Neuronal stem cell (in vitro differentiated cells): ENCODE measurements around the gene PTGR3.

Experiments used
- DNase-seq: peaks from one replicate; pipeline ENCODE4 v3.0.0-alpha.2; 2013; ENCODE audit warnings: low spot score
- H2AFZ ChIP-seq: one replicate; pipeline ENCODE4 v1.6.1; 2013; ENCODE audit warnings: mild to moderate bottlenecking, low read length, inconsistent platforms
- H2AK5ac ChIP-seq: 2 replicates; pipeline ENCODE4 v1.6.1; 2013; ENCODE audit warnings: low read depth, mild to moderate bottlenecking, inconsistent platforms, low read length, moderate library complexity, mixed read lengths
- H2BK120ac ChIP-seq: 2 replicates; pipeline ENCODE4 v1.6.1; 2013; ENCODE audit warnings: low read depth, mild to moderate bottlenecking, inconsistent platforms, low read length, moderate library complexity, mixed read lengths
- H2BK12ac ChIP-seq: one replicate; pipeline ENCODE4 v1.6.1; 2013; ENCODE audit warnings: low read length, inconsistent platforms
- H2BK15ac ChIP-seq: 2 replicates; pipeline ENCODE4 v1.6.1; 2013; ENCODE audit warnings: mild to moderate bottlenecking, low read length, inconsistent platforms, mixed read lengths
- H2BK5ac ChIP-seq: one replicate; pipeline ENCODE4 v1.6.1; 2013; ENCODE audit warnings: inconsistent platforms, mild to moderate bottlenecking, low read length, moderate library complexity
- H3K14ac ChIP-seq: one replicate; pipeline ENCODE4 v1.6.1; 2013; ENCODE audit warnings: low read length, inconsistent platforms
- H3K18ac ChIP-seq: 2 replicates; pipeline ENCODE4 v1.6.1; 2013; ENCODE audit warnings: low read length, inconsistent platforms
- H3K23ac ChIP-seq: 2 replicates; pipeline ENCODE4 v1.6.1; 2013; ENCODE audit warnings: low read depth, mild to moderate bottlenecking, mixed read lengths, low read length, inconsistent platforms; ENCODE audit not compliant: poor library complexity
- H3K27ac ChIP-seq: replicated peaks from 3 replicates; pipeline ENCODE4 v1.5.1; 2013; ENCODE audit warnings: low read length, inconsistent platforms
- H3K27me3 ChIP-seq, 3 experiments: 2 replicates each; pipeline ENCODE4 v1.6.1; 2013; ENCODE audit warnings: low read length in 3 of 3, mild to moderate bottlenecking in 2 of 3, inconsistent platforms in 1 of 3, low read depth in 1 of 3, mixed read lengths in 1 of 3, moderate library complexity in 1 of 3; ENCODE audit not compliant: control insufficient read depth in 3 of 3, insufficient read depth in 3 of 3
- H3K36me3 ChIP-seq, 2 donors: replicated peaks in 1 of 2; 2 replicates each; pipeline ENCODE4 v1.6.1; 2013; ENCODE audit warnings: low read length in 2 of 2; ENCODE audit not compliant: control insufficient read depth in 2 of 2, insufficient read depth in 2 of 2
- H3K4ac ChIP-seq: 2 replicates; pipeline ENCODE4 v1.6.1; 2013; ENCODE audit warnings: inconsistent platforms, mild to moderate bottlenecking, low read length, moderate library complexity
- H3K4me1 ChIP-seq, 2 donors: 1 replicate in 1 of 2; 2 replicates in 1 of 2; pipeline ENCODE4 v1.6.1; 2013; ENCODE audit warnings: low read length in 2 of 2, low read depth in 1 of 2; ENCODE audit not compliant: control insufficient read depth in 2 of 2, insufficient read depth in 1 of 2
- H3K4me2 ChIP-seq: one replicate; pipeline ENCODE4 v1.6.1; 2013; ENCODE audit warnings: mild to moderate bottlenecking, low read length, inconsistent platforms; ENCODE audit not compliant: insufficient read depth, poor library complexity, severe bottlenecking
- H3K4me3 ChIP-seq, 2 donors: 2 replicates each; pipeline ENCODE4 v1.5.1; 2013; ENCODE audit warnings: low read length in 2 of 2, mild to moderate bottlenecking in 2 of 2, inconsistent platforms in 1 of 2, moderate library complexity in 1 of 2
- H3K79me1 ChIP-seq: one replicate; pipeline ENCODE4 v1.6.1; 2013; ENCODE audit warnings: low read depth, mild to moderate bottlenecking, inconsistent platforms, low read length, moderate library complexity
- H3K9ac ChIP-seq: one replicate; pipeline ENCODE4 v1.6.1; 2013; ENCODE audit warnings: mild to moderate bottlenecking, low read depth, low read length, inconsistent platforms; ENCODE audit not compliant: poor library complexity
- H3K9me3 ChIP-seq, 2 donors: replicated peaks in 1 of 2; 2 replicates each; pipeline versions ENCODE3 to v1.6.1; 2013; ENCODE audit warnings: low read length in 2 of 2, mild to moderate bottlenecking in 2 of 2, inconsistent platforms in 1 of 2, low read depth in 1 of 2, mixed read lengths in 1 of 2, moderate library complexity in 1 of 2; ENCODE audit not compliant: control insufficient read depth in 2 of 2, insufficient read depth in 1 of 2
- H4K8ac ChIP-seq: one replicate; pipeline ENCODE4 v1.6.1; 2013; ENCODE audit warnings: low read depth, mild to moderate bottlenecking, inconsistent platforms, low read length, moderate library complexity
- H4K91ac ChIP-seq: one replicate; pipeline ENCODE4 v1.6.1; 2013; ENCODE audit warnings: low read length, low read depth, mild to moderate bottlenecking, inconsistent platforms; ENCODE audit not compliant: poor library complexity
- WGBS, 2 donors: extraction: QIAGEN DNeasy Blood & Tissue Kit; methylation state at CpG; one replicate each; pipeline ENCODE4 v1.1.7; 2013; ENCODE audit warnings: missing lambda C conversion rate in 2 of 2, mixed read lengths in 1 of 2; ENCODE audit not compliant: insufficient read length in 2 of 2, insufficient replicate concordance in 1 of 2; ENCODE audit errors: extremely low coverage in 2 of 2; 5-methylcytosine and 5-hydroxymethylcytosine counted together

Gene PTGR3

GRCh38 chr18:75218065-75218923, 9.4 kb upstream of the PTGR3 start:
- Histone ChIP-seq H3K27me3 (peaks cover 0 to 2% (median 0%) of the 10 kb centered on the region in 3 experiments), H2BK12ac (no peak overlapping the region), H2AFZ (no peak overlapping the region), H3K14ac (no peak overlapping the region), H4K91ac (no peak overlapping the region), H2BK15ac (no peak overlapping the region), H3K9ac (no peak overlapping the region), H2BK120ac (no peak overlapping the region), H3K79me1 (no peaks in the 10 kb centered on the region), H3K18ac (no peak overlapping the region), H3K9me3 (no peaks in the 10 kb centered on the region), H3K36me3 (no peaks in the 10 kb centered on the region), H3K23ac (no peak overlapping the region), H3K4me3 (no peak overlapping the region), H2AK5ac (no peak overlapping the region), H3K4me1 (peaks cover 0 to 8% of the 10 kb centered on the region in 2 donors), H3K27ac (no peak overlapping the region), H2BK5ac (no peak overlapping the region), H3K4me2 (no peak overlapping the region), H3K4ac (no peak overlapping the region), H4K8ac (no peak overlapping the region)
- no CpG with 5 or more reads among the region's 12 CpGs for WGBS, 2 donors
- no peak for DNase-seq

DNA sequence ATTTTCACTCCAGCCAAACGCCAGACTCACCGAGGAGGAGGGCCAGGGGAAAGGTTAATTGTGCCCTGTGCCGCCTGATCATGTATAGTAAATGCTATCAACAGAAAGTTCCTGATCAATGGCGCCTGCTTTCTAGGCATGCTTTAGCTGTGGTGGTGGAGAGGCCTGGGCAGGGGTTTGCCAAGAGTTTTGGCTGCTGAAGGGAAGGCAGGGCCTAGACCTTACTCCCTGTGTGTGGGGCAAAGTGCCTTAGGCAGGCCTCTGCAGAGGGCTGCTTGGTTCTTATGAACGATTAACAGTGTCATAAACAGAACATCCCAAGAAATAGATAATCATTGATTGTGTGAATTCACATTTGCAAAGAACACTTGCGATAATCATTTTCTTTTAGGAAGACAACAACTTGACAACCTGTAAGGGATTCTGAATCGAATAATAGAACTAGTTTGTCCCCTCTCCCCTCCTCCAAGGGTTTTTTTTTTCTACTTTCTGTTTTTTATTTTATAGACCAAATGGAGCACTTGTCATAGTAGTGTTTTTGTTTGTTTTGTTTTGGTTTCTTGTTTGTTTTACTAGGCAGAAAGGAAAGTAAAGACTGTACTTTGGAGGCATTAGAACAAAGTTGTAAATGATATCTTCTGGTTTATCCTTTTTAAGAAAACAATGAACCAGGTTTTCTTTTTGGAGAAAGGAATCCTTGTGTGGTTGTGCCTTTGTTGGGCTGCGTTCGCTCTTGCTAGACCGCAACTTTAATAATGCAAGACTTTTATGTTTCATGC, 8.2 kb upstream of the PTGR3 start:
- no peak overlapping the region for H3K27ac ChIP-seq

GRCh38 chr18:75216212-75216910, 7.4 kb upstream of the PTGR3 start:
- H3K9ac ChIP-seq, result no peak overlapping the region
- no peak overlapping the region for H3K23ac ChIP-seq
- H3K18ac ChIP-seq, result peak overlapping the region; percentile 27
- no CpG with 5 or more reads among the region's 7 CpGs for WGBS, 2 donors
- H4K91ac ChIP-seq, result no peak overlapping the region
- no peak overlapping the region for H2AK5ac ChIP-seq
- no peak overlapping the region for H3K4me2 ChIP-seq
- H4K8ac ChIP-seq, result no peak overlapping the region
- H2BK120ac ChIP-seq, result no peak overlapping the region
- no peak overlapping the region for H2BK5ac ChIP-seq
- H3K9me3 ChIP-seq, result no peaks in the 10 kb centered on the region
- H3K4ac ChIP-seq, result no peak overlapping the region
- peak overlapping the region; percentile 65 for H3K14ac ChIP-seq
- H2BK12ac ChIP-seq, result no peak overlapping the region
- no peak overlapping the region for H3K4me3 ChIP-seq
- H2BK15ac ChIP-seq, result no peak overlapping the region
- H3K36me3 ChIP-seq, result no peaks in the 10 kb centered on the region
- H3K4me1 ChIP-seq, result peaks cover 0 to 15% of the 10 kb centered on the region in 2 donors
- H2AFZ ChIP-seq, result no peak overlapping the region
- no peaks in the 10 kb centered on the region for H3K79me1 ChIP-seq
- H3K27me3 ChIP-seq, result peaks cover 0 to 17% (median 6%) of the 10 kb centered on the region in 3 experiments
- DNase-seq, result no peak
- no peak overlapping the region for H3K27ac ChIP-seq

More for the DNA sequence above, 8.2 kb upstream of the PTGR3 start:
- Histone ChIP-seq H3K4me1 (peaks cover 0 to 15% of the 10 kb centered on the region in 2 donors), H3K4me2 (no peak overlapping the region), H2BK120ac (no peak overlapping the region), H3K18ac (peak overlapping the region; percentile 27), H3K9ac (no peak overlapping the region), H2AFZ (no peak overlapping the region), H4K91ac (no peak overlapping the region), H3K79me1 (no peaks in the 10 kb centered on the region), H2BK5ac (no peak overlapping the region), H3K23ac (no peak overlapping the region), H4K8ac (no peak overlapping the region), H3K9me3 (no peaks in the 10 kb centered on the region), H2BK12ac (no peak overlapping the region), H3K4me3 (no peak overlapping the region), H2AK5ac (no peak overlapping the region), H3K4ac (no peak overlapping the region), H3K27me3 (peaks cover 0 to 11% (median 6%) of the 10 kb centered on the region in 3 experiments), H3K14ac (no peak overlapping the region), H2BK15ac (no peak overlapping the region), H3K36me3 (no peaks in the 10 kb centered on the region)
- no CpG with 5 or more reads among the region's 10 CpGs for WGBS, 2 donors
- no peak for DNase-seq
